Measurements from ENCODE around the gene STT3B.
A peak's percentile ranks its signal among the peaks of the same experiment; 100 is the strongest.
"Not testable (repeated sequence)": the region's sequence is repeated elsewhere in the genome, so short reads cannot be mapped to it uniquely, and the experiment has no call there.

The STT3B gene

GRCh38 chr3:31532587-31533168, at the start of gene STT3B:
STT3B (plus strand) TSS chr3:31532925; CDS start chr3:31532999, 74 bp downstream.
- DNase-seq: peak; percentile 87

GRCh38 chr3:31483776-31484175, 48.9 kb upstream of the STT3B start:
- no peak for DNase-seq

GRCh38 chr3:31485196-31485595, 47.5 kb upstream of the STT3B start:
- no peak for DNase-seq

- DNase-seq: no peak
Observed at GRCh38 chr3:31486865-31487533, 45.7 kb upstream of the STT3B start.

GRCh38 chr3:31488475-31489017, 44.2 kb upstream of the STT3B start:
- DNase-seq: no peak

- no peak for DNase-seq
Observed at GRCh38 chr3:31490502-31490901, 42.2 kb upstream of the STT3B start.

GRCh38 chr3:31491660-31492059, 41.1 kb upstream of the STT3B start:
- DNase-seq: no peak

GRCh38 chr3:31493149-31493548, 39.6 kb upstream of the STT3B start:
- no peak for DNase-seq

GRCh38 chr3:31495971-31496665, 36.6 kb upstream of the STT3B start:
- no peak for DNase-seq

GRCh38 chr3:31498791-31499190, 33.9 kb upstream of the STT3B start:
- DNase-seq: no peak

- DNase-seq: no peak
Observed at GRCh38 chr3:31499281-31499680, 33.4 kb upstream of the STT3B start.

- no peak for DNase-seq
Observed at GRCh38 chr3:31502803-31503221, 29.9 kb upstream of the STT3B start.

- no peak for DNase-seq
Observed at GRCh38 chr3:31503456-31503855, 29.3 kb upstream of the STT3B start.

- DNase-seq: no peak
Observed at GRCh38 chr3:31504230-31504629, 28.5 kb upstream of the STT3B start.

- DNase-seq: no peak
Observed at GRCh38 chr3:31505371-31506048, 27.2 kb upstream of the STT3B start.

- DNase-seq: not testable (repeated sequence)
Observed at GRCh38 chr3:31506515-31506914, 26.2 kb upstream of the STT3B start.

GRCh38 chr3:31508452-31509146, 24.1 kb upstream of the STT3B start:
- no peak for DNase-seq

GRCh38 chr3:31509147-31509728, 23.5 kb upstream of the STT3B start:
- no peak for DNase-seq

- DNase-seq: no peak
Observed at GRCh38 chr3:31514570-31514969, 18.2 kb upstream of the STT3B start.

GRCh38 chr3:31515486-31516284, 17.0 kb upstream of the STT3B start:
- DNase-seq: no peak

GRCh38 chr3:31516757-31517156, 16.0 kb upstream of the STT3B start:
- no peak for DNase-seq

Data from hematopoietic multipotent progenitor cell treated with erythropoietin and hydrocortisone succinate and interleukin-3 and kit ligand, for 8 days (in vitro differentiated cells).